SHP77 treated with DMSO at 0.1 percent for 48 hours (cell line): ENCODE results near the gene RFX3.

Experiments
- DNase-seq: peaks from one replicate; lab custom pipeline; 2025; lab: John Stamatoyannopoulos, UW

The RFX3 gene

GRCh38 chr9:3277200-3277599 lies 248.6 kb downstream of the RFX3 start:
- DNase-seq = no peak

- no peak for DNase-seq
Measured at GRCh38 chr9:3271581-3271980, 254.2 kb downstream of the RFX3 start.

DNA sequence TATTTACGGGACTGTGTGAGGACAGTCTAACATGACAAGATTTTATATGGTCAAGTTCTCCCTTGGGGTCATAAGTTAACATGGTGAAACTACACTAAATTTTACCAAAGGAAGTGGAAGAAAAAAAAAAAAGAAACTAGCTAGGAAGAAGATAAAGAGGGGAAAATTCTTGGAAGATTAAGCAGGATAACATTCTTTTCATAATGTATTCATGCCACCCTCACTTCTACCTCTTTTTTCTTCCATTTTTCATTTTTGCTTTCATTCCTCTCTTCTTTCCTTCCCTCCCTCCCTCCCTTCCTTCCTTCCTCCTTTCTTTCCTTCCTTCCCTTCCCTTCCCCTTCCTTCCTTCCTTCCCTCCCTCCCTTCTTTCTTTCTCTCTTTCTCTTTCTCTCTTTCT lies 254.6 kb downstream of the RFX3 start:
- DNase-seq = no peak

DNA sequence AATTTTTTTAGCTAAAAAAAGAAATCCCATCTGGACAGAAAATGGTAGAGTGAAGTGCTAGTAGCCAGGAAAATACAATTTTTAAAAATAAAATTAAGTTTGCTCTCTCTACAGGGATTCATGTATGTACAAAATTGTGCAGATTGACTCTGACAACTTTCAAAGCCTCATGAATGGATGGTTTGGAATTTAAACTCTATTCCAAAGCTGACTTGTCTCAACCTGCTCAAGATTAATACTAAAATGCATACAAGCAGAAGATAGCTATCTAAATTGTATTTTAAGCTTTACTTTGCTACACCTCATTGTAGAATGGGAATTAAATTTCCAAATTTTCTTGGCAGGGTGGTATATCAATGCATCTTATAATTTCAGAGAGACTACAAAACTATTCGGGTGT lies 257.6 kb downstream of the RFX3 start:
- DNase-seq = no peak

DNA sequence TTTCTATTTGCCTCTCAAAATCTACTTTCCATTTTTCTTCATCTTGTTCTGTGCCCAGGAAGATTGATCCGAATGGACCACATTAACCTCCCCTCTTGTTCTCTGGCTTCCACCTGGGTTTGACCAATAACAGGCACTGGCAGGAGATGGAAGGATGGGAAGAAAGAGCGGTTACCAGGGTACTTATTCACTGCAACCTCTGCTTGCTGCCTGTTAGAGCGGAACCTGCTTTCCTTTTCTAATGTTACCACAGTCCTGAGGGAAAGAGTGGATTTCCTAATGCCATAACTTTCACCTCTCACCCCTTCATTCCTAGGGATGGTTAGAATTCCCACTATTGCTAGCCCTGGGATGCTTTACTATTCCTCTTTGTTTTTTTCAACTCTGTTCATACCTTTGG lies 262.1 kb downstream of the RFX3 start:
- DNase-seq = no peak

- no peak for DNase-seq
Measured at GRCh38 chr9:3262826-3263529, 262.8 kb downstream of the RFX3 start.

DNA sequence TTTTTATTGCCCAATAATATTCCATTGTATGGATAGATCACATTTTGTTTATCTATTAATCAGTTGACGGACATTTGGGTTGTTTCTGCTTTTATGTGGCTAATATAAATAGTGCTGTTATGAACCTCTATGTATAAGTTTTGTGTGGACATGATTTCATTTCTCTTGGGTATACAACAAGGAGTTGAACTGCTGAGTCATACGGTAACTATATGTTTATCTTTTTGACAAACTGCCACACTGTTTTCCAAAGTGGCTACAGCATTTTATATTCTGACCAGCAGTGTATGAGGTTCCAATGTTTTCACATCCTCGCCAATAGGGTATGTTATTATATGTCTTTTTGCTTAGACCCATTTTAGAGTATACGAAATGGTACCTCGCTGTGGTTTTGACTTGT lies 264.3 kb downstream of the RFX3 start:
- no peak for DNase-seq

DNA sequence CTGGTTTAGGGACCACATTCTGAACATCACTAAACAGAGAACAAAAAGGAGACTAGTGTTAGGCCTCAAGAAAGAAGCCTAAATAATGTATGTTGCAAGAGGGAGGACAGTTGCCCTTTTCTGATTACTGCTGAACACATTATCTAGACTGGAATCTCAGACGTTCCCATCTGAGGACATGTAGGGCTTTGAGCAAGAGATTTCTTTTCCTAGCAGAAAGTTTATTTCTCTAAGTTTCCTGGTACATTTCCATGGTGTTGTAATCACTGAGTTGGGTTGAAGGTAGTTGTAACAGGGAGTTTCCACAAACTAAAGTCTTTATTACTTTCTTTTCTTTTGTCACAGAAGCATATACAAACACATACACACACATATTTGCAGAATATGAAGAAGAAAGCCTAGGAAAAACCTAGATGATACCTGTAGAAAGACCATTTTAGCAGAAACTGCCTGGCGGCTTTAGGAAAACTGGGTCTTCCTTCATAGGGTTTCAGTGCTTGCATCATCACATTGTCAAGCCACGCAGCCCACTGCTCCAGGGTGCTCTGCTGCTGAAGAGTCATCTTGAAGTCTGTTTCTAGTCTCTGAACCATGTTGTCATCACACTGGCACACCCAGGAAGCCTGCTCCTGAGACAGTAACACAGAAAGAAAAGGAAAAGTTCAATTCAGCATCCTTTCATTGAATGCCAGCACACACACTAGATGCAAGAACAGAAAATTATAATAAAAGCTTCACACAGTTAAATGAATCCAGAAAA lies 269.1 kb downstream of the RFX3 start:
- DNase-seq = no peak

DNA sequence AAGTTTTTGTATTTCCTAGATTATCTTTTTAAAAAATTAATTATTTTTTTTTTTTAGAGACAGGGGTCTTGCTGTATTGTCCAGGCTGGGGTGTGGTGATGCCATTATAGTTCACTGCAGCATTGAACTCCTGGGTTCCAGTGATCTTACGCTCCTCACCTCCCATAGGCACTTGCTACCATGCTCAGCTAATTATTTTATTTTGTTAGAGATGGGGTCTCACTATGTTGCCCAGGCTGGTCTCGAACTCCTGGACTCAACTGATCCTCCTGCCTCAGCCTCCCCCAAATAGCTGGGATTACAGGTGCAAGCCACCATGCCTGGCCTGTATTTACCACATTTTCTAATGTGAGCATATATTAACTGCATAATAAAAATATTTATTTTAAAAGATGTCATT lies 274.5 kb downstream of the RFX3 start:
- no peak for DNase-seq

- DNase-seq = no peak
Measured at GRCh38 chr9:3250741-3251140, 275.1 kb downstream of the RFX3 start.

DNA sequence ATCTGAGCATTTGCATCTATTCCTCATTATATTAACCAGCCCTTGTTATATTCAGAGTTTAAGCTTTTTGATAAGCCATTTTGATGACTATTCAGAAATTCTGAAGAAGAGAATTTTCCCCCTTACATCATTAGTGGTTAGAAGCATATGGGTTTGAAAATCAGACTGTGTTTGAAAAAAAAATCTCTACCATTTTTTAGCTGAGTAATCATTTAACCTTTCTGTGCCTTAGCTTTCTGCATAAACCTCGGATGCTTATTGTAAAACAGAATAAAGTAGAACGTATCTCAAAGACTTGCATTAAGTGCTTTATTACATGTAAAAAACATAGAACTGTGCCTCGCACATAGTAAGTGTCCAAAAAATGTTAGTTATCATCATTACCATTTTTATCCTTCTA lies 278.6 kb downstream of the RFX3 start:
- no peak for DNase-seq

- DNase-seq = no peak
Measured at GRCh38 chr9:3246241-3246640, 279.6 kb downstream of the RFX3 start.

GRCh38 chr9:3244963-3245653 lies 280.7 kb downstream of the RFX3 start:
- no peak for DNase-seq

DNA sequence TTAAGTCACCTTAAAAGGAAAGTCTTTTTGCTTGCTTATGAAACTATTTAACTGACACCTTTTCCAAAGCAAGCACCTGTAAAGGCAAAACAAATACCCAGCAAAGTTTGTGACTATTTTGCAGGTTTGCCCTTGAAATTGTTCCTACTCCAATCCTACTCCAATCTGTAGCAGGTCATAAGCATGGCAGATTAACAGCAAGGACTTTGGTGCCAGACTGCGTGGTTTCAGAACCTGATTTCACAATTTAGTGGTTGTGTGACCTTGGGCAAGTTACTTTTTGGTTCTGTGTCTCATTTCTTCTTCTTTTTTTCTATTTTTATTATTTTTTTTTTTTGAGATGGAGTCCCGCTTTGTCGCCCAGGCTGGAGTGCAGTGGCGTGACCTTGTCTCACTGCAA lies 282.1 kb downstream of the RFX3 start:
- no peak for DNase-seq

DNA sequence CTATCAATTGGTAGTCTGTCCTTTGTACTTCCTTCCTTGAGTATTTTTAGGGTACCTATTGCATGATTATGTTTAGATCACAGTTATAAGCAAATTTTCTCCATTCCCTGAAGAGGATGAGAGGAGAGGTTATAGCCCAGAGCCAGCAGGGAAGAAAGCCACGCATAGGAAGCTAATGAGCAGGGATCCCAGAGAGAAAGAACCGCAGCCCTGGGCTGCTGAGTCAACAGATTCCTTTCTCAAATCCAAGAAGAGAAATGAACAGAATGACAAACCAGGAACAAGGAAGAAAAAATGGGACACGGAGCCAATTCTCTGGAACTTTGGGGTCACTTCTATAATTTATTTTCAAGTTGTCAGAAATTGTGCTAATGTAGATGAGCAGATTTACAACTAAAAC lies 284.5 kb downstream of the RFX3 start:
- no peak for DNase-seq

- DNase-seq = peak; percentile 0
Measured at GRCh38 chr9:3240656-3241268, 285.0 kb downstream of the RFX3 start.

- no peak for DNase-seq
Measured at GRCh38 chr9:3239240-3239639, 286.6 kb downstream of the RFX3 start.

DNA sequence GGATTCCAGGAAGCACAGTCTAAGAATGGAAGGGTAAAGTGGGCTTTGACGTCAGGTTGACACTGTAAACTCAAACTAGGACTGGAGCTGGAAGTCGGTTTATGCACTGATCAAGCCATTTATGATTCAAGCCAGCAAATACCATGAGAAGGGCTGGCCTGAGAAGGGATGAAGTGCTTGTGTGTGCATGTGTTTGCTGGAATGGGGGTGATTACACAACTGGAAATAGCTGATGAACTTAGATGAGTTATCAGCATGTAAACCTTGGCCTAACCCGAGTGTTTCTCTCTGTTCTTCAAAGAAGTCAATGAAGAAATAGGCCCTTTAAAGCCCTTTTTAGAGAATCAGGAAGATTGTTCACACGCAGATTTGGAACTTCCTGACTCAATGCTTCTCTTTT lies 287.6 kb downstream of the RFX3 start:
- no peak for DNase-seq

GRCh38 chr9:3237121-3237520 lies 288.7 kb downstream of the RFX3 start:
- no peak for DNase-seq

- no peak for DNase-seq
Measured at GRCh38 chr9:3235497-3235896, 290.3 kb downstream of the RFX3 start.

DNA sequence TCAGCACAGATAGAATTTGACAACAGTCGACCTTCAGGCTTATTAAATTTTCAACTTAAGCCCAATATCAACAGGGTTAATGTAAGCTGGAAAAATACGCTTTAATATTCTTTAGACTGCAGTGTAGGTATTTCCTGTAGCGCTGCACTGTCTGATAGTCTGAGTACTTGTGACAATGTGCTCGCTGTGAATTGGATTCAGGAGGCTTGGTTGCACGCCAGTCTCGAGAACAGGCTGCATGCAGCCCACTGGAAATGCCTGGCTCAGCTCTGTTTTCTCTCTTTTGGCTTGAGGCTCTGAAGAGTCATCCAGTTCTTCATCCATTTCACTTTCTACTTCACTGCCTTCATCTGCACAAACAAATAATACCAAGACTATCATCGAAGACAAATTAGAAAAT lies 300.9 kb downstream of the RFX3 start:
- no peak for DNase-seq

DNA sequence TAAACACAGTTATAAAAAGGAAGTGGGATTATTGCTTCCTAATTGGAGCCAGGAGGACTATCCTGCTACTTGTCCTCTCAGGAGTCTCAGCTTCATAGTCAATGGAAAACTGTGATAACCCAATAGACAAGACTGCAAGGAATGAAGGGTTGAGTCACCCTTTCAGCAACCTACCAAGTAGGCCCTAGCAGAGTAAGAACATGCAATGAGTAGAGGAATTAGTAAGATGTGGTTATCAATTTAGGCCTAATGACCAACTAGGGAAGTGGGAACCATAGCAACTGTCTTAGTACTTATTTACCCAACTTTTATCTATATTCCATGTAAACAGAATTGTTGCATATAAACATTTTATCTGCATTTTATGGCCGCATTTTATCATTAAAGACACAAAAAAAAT lies 310.1 kb downstream of the RFX3 start:
- DNase-seq = no peak

GRCh38 chr9:3214741-3215140 lies 311.1 kb downstream of the RFX3 start:
- DNase-seq = no peak
